HG03060 (cell line): ENCODE data around the gene TNRC18.
"Not testable (repeated sequence)": the region's sequence is repeated elsewhere in the genome, so short reads cannot be mapped to it uniquely, and the experiment has no call there.

Experiments
- ATAC-seq: cut with Tn5 transposase; IDR thresholded peaks from one replicate; pipeline ENCODE4 v1.9.1; 2021; ENCODE audit warnings: low read depth, moderate number of reproducible peaks; ENCODE audit not compliant: unreplicated experiment

The TNRC18 gene

GRCh38 chr7:5380350-5381070 lies 43.1 kb downstream of the TNRC18 start:
- ATAC-seq, result no peak

DNA sequence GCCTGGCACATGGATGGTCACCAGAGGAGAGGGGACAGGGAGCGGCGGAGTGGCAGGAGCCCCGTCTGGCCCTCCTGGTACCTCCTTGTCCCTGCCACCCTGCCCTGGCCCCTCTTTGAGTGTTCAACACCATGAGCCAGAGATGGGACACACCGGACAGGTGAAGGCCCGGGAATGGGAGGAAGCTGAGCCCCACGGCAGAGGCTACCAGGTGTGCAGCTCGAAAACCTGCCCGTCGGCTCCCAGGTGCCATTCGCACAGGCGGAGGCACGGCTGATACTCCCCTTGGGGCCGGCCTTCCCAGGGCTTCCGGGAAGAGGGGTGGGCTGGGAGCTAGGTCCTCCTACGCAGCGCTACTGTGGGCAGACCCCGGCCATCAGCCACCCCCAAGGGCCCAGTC lies 44.1 kb downstream of the TNRC18 start:
- no peak for ATAC-seq

DNA sequence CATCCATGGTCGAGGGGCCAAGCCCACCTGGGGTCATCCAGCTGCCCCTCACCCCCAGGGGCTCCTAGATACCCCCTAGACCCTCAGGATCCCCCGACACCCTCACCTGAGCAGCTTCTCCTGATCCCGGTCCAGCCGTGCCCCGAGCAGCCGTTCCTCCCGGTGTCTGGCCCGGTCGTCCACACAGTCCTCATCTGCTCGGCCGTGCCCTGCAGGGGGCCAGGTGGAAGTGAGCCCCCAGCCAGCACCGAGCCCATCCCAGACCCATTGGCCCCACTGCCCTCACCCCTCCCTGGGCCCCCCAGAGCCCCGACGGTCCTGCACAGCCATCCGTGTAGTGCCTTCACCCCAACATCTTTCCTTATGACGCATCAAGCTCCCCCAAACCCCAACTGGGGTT lies 45.8 kb downstream of the TNRC18 start:
- ATAC-seq, result no peak

- no peak for ATAC-seq
Measured at GRCh38 chr7:5377279-5377678, 46.4 kb downstream of the TNRC18 start.

GRCh38 chr7:5375925-5376324 lies 47.7 kb downstream of the TNRC18 start:
- no peak for ATAC-seq

GRCh38 chr7:5374464-5374863 lies 49.2 kb downstream of the TNRC18 start:
- no peak for ATAC-seq

DNA sequence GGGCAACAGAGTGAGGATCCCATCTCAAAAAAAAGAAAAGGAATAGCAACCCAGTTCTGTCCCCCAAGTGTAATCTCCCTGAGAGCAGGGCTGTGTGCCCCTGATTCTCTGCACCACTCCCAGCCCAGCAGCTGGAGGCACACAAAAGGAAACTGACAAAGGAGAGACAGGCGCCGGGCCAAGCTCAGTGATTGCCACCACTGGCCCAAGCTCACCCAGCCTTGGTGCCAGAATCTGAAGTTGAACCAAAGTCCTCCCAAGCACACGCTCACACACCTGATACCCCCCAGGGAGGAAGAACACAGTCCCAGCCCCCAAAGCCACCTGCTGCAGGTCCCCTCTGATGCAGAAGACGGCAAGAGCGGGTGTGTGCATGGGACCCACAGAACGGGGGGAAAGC lies 50.3 kb downstream of the TNRC18 start:
- ATAC-seq, result no peak

- ATAC-seq, result no peak
Measured at GRCh38 chr7:5370454-5371353, 52.9 kb downstream of the TNRC18 start.

GRCh38 chr7:5367661-5368060 lies 56.0 kb downstream of the TNRC18 start:
- ATAC-seq, result no peak

GRCh38 chr7:5365976-5366625 lies 57.5 kb downstream of the TNRC18 start:
- ATAC-seq, result not testable (repeated sequence)

- no peak for ATAC-seq
Measured at GRCh38 chr7:5363729-5364128, 59.9 kb downstream of the TNRC18 start.

- ATAC-seq, result no peak
Measured at GRCh38 chr7:5362466-5362865, 61.2 kb downstream of the TNRC18 start.

DNA sequence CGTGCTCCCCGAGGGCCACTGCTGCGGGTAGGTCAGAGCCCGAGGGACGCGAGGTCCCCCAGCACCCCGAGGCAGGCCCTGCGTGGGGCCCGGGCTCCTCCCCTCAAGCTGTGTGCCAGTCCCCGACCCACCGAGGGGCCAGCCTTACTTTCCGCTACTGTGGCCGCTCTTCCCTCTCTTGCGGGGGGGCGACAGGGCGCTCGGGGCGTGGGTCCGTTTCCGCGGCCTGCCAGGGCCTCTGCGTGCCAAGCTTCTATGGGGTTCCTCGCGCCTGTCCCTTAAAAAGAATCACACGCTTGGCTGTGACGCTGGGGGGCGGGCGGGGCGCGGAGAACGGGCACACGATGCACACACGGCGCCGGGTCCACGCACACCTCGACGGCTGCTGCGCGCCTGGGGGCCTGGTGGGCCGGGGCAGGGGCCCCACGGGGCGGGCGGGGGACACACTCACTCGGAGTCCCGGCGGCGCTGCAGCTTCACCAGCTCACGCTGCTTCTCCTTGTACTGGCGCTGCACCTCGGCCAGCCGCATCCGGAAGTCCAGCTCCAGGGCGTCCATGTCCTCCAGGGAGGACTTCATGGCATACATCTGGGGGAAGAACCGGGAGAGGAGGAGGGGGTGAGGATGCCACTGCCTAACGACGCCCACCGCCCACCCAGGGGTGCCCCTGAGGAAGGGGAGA lies 62.0 kb downstream of the TNRC18 start:
- ATAC-seq, result no peak

- ATAC-seq, result no peak
Measured at GRCh38 chr7:5360971-5361370, 62.7 kb downstream of the TNRC18 start.

- no peak for ATAC-seq
Measured at GRCh38 chr7:5360451-5360850, 63.2 kb downstream of the TNRC18 start.

- ATAC-seq, result not testable (repeated sequence)
Measured at GRCh38 chr7:5360021-5360420, 63.6 kb downstream of the TNRC18 start.

DNA sequence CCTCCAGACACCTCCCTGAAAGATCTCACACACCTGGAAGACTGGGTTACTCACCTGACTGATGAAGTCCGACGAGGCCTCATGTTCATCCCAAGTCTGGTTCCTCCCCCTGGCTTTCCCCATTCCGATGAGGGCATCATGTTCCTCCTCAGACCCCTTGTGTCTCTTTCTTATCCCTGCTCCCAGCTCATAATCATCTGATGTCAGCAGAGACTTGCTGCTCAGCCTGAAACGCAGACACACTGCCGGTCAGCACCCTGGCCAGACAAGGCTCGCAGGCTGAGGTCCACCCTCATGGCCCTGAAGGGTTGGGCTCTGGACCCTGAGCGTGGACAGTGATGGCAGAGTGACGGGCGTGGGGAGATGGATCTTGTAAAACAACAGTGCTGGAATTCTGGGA lies 64.3 kb downstream of the TNRC18 start:
- ATAC-seq, result no peak

- no peak for ATAC-seq
Measured at GRCh38 chr7:5357951-5358350, 65.7 kb downstream of the TNRC18 start.

DNA sequence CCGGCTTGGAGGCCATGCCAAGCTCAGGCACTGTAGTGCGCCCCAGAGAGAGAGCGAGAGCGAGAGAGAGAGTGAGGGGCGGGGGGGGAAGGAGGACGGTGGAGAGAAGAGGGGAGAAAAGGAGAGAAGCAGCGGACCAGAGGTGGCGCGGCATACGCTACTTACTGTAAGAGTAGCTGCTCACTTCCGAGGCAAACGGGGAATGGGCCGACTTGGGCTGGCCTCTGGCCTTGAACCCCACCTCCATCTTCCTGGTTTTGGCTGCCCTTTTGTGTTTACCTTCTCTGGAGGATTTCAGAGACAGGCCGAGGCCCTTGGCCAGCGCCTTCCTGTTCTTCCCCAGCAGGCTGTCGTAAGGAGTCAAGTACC lies 66.9 kb downstream of the TNRC18 start:
- no peak for ATAC-seq

- ATAC-seq, result no peak
Measured at GRCh38 chr7:5354460-5355232, 69.0 kb downstream of the TNRC18 start.
